ENCODE measurements around the gene TMA7B.

Gene TMA7B

DNA sequence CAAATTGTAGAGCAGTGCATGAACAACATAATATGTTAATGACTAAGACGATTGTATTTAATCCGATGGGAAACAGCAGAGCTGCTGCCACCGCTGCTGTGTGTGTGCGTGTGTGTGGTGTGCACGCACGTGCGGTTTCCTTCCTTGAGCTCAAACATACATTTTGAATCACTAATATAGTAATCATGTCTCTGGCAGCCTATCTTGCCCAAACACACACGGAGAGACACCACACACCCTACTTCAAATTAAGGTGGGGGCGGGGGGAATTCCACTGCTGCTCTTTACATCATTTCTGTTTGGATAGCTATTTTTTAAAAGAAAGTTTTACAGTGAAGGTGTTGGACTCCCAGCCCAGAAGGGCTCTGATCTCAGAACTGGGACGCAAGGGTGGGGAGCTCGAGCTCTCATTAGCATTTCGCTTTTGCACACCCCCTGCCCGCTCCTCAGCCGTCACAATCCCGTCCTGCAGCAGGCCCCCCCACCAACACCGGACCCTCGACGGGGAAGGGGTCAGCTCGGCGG, 33.9 kb downstream of the TMA7B start:
- Histone ChIP-seq H3K36me3 (ENCODE audit: low read depth) (no peaks in the 10 kb centered on the region), H3K27ac (ENCODE audit: poor library complexity, severe bottlenecking) (no peak overlapping the region), H3K4me1 (ENCODE audit: insufficient read depth, poor library complexity, severe bottlenecking) (peaks cover 29% of the 10 kb centered on the region), H3K9me3 (ENCODE audit: severe bottlenecking) (no peaks in the 10 kb centered on the region), H3K27me3 (ENCODE audit: insufficient read depth, poor library complexity, severe bottlenecking) (peaks cover 3% of the 10 kb centered on the region), H3K4me3 (ENCODE audit: severe bottlenecking) (peak overlapping the region; percentile 82)
- TF ChIP-seq, protein P1, sequence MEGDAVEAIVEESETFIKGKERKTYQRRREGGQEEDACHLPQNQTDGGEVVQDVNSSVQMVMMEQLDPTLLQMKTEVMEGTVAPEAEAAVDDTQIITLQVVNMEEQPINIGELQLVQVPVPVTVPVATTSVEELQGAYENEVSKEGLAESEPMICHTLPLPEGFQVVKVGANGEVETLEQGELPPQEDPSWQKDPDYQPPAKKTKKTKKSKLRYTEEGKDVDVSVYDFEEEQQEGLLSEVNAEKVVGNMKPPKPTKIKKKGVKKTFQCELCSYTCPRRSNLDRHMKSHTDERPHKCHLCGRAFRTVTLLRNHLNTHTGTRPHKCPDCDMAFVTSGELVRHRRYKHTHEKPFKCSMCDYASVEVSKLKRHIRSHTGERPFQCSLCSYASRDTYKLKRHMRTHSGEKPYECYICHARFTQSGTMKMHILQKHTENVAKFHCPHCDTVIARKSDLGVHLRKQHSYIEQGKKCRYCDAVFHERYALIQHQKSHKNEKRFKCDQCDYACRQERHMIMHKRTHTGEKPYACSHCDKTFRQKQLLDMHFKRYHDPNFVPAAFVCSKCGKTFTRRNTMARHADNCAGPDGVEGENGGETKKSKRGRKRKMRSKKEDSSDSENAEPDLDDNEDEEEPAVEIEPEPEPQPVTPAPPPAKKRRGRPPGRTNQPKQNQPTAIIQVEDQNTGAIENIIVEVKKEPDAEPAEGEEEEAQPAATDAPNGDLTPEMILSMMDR (IDR thresholded peaks at IDR 0.05; ENCODE audit: poor library complexity, severe bottlenecking) = no peak
- DNase-seq (ENCODE audit: low spot score) = no peak
- ATAC-seq (ENCODE audit: low read depth) = no peak

DNA sequence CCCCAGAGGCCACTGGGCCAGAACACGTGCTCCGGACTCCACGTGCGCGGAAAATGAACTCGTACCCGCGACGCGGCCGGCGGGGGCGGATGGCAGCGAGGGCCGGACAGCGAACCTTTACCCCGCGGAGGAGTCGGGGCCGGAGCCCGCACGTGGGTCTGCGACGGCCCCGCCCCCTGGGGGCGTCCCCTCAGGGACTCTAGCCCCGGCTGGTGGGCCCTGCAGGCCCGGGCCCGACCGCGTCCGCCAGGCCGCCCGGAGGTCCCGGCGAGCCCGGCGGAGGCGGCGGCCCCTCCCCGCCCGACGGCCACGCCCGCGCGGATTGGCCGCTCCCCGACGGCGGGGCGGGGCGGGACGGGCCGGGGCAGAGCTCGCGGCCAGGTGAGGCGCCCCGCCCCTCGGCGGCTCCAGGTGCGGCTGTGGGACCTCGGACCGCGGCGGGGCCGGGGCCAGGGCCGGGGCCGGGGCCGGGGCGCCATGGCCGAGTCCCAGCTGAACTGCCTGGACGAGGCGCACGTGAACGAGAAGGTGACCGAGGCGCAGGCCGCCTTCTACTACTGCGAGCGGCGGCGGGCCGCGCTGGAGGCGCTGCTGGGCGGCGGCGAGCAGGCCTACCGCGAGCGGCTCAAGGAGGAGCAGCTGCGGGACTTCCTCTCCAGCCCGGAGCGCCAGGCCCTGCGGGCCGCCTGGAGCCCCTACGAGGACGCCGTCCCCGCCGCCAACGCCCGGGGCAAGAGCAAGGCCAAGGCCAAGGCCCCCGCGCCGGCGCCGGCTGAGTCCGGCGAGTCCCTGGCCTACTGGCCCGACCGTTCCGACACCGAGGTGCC, 34.6 kb downstream of the TMA7B start, which contains the start of gene FAM83F:
FAM83F (plus strand) TSS at position 389 of the 827 bp plus-strand sequence; CDS start at position 478, 89 bp downstream.
- TF ChIP-seq, protein P1 (IDR thresholded peaks at IDR 0.05; ENCODE audit: poor library complexity, severe bottlenecking) = no peak
- peaks cover 3% of the 10 kb centered on the region for H3K27me3 ChIP-seq (ENCODE audit: insufficient read depth, poor library complexity, severe bottlenecking)
- no peak for DNase-seq (ENCODE audit: low spot score)
- peak within 1 kb of the TSS; percentile 82 for H3K4me3 ChIP-seq (ENCODE audit: severe bottlenecking)
- H3K36me3 ChIP-seq (ENCODE audit: low read depth) = no peaks in the 10 kb centered on the region
- H3K27ac ChIP-seq (ENCODE audit: poor library complexity, severe bottlenecking) = peak within 1 kb of the TSS; percentile 66
- no peaks in the 10 kb centered on the region for H3K9me3 ChIP-seq (ENCODE audit: severe bottlenecking)
- H3K4me1 ChIP-seq (ENCODE audit: insufficient read depth, poor library complexity, severe bottlenecking) = peaks cover 35% of the 10 kb centered on the region
- ATAC-seq (ENCODE audit: low read depth) = peak; percentile 60

DNA sequence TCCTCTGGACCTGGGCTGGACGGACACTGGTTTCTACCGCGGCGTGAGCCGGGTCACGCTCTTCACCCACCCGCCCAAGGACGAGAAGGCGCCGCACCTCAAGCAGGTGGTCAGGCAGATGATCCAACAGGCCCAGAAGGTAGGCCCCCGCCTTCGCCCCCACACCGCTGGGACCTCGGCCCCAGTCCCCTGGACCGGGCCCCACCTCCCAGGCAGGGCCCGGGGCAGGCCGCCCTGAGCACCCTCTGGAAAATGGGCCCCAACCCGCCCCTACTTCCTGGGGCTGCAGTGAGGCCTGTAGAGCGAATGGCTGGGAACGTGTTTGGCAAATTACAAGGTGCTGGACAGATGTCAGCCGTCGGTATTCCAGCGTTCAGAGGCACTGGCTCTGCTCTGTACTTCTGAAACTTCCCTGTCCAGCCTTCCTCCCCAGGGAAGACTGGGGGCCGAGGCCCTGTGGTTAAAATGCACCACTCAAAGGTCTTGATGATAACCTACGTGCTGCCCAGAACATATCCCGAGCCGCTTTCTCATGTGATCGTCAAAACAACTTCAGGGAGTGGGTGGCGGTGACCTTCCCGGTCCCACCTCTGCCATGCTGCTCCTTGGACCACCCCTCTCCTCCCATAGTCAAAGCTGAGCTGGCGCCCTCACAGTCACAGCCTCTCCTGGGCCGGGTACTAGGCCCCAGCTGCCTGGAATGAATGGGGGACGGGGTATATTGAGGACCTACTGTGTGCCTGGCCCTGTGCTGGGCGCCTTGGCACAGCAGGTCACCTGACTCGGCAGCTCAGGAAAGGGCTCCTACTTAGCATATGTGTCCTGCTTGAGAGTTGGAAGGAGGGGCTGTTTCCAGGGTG, 35.4 kb downstream of the TMA7B start:
- no peaks in the 10 kb centered on the region for H3K9me3 ChIP-seq (ENCODE audit: severe bottlenecking)
- peak overlapping the region; percentile 82 for H3K4me3 ChIP-seq (ENCODE audit: severe bottlenecking)
- H3K27me3 ChIP-seq (ENCODE audit: insufficient read depth, poor library complexity, severe bottlenecking) = peaks cover 3% of the 10 kb centered on the region
- H3K36me3 ChIP-seq (ENCODE audit: low read depth) = no peaks in the 10 kb centered on the region
- ATAC-seq (ENCODE audit: low read depth) (peak; percentile 44), DNase-seq (ENCODE audit: low spot score) (no peak)
- H3K4me1 ChIP-seq (ENCODE audit: insufficient read depth, poor library complexity, severe bottlenecking) = peaks cover 44% of the 10 kb centered on the region
- TF ChIP-seq, protein P1 (IDR thresholded peaks at IDR 0.05; ENCODE audit: poor library complexity, severe bottlenecking) = no peak
- H3K27ac ChIP-seq (ENCODE audit: poor library complexity, severe bottlenecking) = peak overlapping the region; percentile 66

DNA sequence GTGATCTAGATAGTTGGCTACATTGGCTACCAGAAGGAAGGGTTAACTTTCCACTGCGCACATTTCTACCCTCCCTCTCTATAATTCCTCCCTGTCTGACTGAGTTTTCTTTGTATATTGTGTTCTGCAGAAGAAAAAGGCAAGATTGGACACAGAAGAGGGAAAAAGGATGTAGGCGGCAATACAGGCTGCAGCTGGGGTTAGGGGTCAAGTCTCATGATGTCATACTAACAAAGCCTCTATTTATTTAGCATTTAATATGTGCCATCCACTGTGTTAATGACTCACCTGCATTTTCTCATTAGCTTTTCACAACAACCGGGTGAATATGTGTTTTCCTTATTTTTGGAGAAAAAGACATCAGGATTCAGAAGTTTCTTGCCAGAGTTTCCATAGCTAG, 36.5 kb downstream of the TMA7B start:
- Histone ChIP-seq H3K4me3 (ENCODE audit: severe bottlenecking) (peak overlapping the region; percentile 82), H3K36me3 (ENCODE audit: low read depth) (no peaks in the 10 kb centered on the region), H3K9me3 (ENCODE audit: severe bottlenecking) (no peaks in the 10 kb centered on the region), H3K4me1 (ENCODE audit: insufficient read depth, poor library complexity, severe bottlenecking) (peaks cover 55% of the 10 kb centered on the region), H3K27ac (ENCODE audit: poor library complexity, severe bottlenecking) (peak overlapping the region; percentile 66), H3K27me3 (ENCODE audit: insufficient read depth, poor library complexity, severe bottlenecking) (peaks cover 3% of the 10 kb centered on the region)
- TF ChIP-seq, protein P1 (IDR thresholded peaks at IDR 0.05; ENCODE audit: poor library complexity, severe bottlenecking) = no peak
- no peak for DNase-seq (ENCODE audit: low spot score)
- ATAC-seq (ENCODE audit: low read depth) = no peak
